PC-3 (cell line): ENCODE data around the gene EPHB1.

Experiments used
- EZH2 ChIP-seq: fragments of 300-600 bp; sonication (generic); IDR thresholded peaks from one replicate; pipeline ENCODE4 v1.6.1; 2017; ENCODE audit warnings: antibody characterized with exemption, mild to moderate bottlenecking, low read length; ENCODE audit not compliant: unreplicated experiment
- EZH2phosphoT487 ChIP-seq: fragments of 300-600 bp; sonication (generic); IDR thresholded peaks from 2 replicates; pipeline ENCODE4 v1.6.1; 2018; ENCODE audit warnings: mild to moderate bottlenecking, antibody characterized with exemption, low read length, borderline replicate concordance
- TF ChIP-seq, protein P1 (sequence below): fragments of 300-600 bp; sonication (generic); conservative IDR thresholded peaks from 2 replicates; pipeline ENCODE4 v1.5.1; 2017; ENCODE audit warnings: antibody characterized with exemption, low read depth, mild to moderate bottlenecking, low read length

DNA sequence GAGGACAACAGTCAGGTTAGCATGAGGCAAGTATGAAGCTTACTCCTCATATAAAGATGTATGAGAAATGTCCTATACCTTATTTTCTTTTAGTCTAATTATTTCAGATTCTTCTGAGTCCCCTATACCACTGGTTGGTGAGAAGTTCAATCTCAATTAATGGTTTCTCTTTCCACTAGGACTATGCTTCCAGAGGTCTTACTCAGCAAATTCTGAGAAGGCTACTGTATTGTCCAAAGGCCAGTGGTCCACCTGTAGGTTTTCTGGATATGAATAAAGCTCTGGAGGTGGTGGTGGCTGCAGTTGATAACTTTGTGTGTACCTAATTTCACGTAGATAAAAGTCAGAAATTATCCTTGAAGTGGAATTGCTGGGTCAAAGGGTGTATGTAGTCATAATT is 149.4 kb downstream of the EPHB1 start:
- TF ChIP-seq EZH2 (no peak), EZH2phosphoT487 (no peak)
- TF ChIP-seq, protein P1, sequence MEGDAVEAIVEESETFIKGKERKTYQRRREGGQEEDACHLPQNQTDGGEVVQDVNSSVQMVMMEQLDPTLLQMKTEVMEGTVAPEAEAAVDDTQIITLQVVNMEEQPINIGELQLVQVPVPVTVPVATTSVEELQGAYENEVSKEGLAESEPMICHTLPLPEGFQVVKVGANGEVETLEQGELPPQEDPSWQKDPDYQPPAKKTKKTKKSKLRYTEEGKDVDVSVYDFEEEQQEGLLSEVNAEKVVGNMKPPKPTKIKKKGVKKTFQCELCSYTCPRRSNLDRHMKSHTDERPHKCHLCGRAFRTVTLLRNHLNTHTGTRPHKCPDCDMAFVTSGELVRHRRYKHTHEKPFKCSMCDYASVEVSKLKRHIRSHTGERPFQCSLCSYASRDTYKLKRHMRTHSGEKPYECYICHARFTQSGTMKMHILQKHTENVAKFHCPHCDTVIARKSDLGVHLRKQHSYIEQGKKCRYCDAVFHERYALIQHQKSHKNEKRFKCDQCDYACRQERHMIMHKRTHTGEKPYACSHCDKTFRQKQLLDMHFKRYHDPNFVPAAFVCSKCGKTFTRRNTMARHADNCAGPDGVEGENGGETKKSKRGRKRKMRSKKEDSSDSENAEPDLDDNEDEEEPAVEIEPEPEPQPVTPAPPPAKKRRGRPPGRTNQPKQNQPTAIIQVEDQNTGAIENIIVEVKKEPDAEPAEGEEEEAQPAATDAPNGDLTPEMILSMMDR = no peak
